GM23248 (cell line): Measurements from ENCODE around the gene FRMPD3. TPM values are rescaled to one million over a fixed set of nuclear protein-coding genes. Genes with fewer than 3 reads are reported as not detected.

ENCODE experiments used
- DNase-seq: peaks from one replicate; pipeline ENCODE4 v3.0.0-alpha.2; 2015
- H2AFZ ChIP-seq: fragments of 200-600 bp; sonication (generic); 2 replicates; pipeline ENCODE4 v1.6.1; 2016; ENCODE audit warnings: antibody characterized with exemption
- H3F3A ChIP-seq: fragments of 200-600 bp; sonication (generic); 2 replicates; pipeline ENCODE4 v1.6.1; 2016; ENCODE audit warnings: mild to moderate bottlenecking, antibody characterized with exemption, mixed run types; ENCODE audit not compliant: insufficient read depth
- H3K27ac ChIP-seq: fragments of 200-600 bp; sonication (generic); 2 replicates; pipeline ENCODE4 v1.5.1; 2016; ENCODE audit warnings: mild to moderate bottlenecking
- H3K27me3 ChIP-seq: fragments of 200-600 bp; sonication (generic); replicated peaks from 2 replicates; pipeline ENCODE4 v1.6.1; 2016; ENCODE audit warnings: mild to moderate bottlenecking; ENCODE audit not compliant: insufficient read depth
- H3K36me3 ChIP-seq: fragments of 200-600 bp; sonication (generic); 2 replicates; pipeline ENCODE4 v1.6.1; 2016; ENCODE audit warnings: low read depth, mild to moderate bottlenecking
- H3K4me1 ChIP-seq: fragments of 200-600 bp; sonication (generic); 2 replicates; pipeline ENCODE4 v1.6.1; 2016; ENCODE audit warnings: mild to moderate bottlenecking; ENCODE audit not compliant: insufficient read depth
- H3K4me2 ChIP-seq: fragments of 200-600 bp; sonication (generic); one replicate; pipeline ENCODE4 v1.6.1; 2016; ENCODE audit warnings: mild to moderate bottlenecking; ENCODE audit not compliant: unreplicated experiment
- H3K4me3 ChIP-seq: fragments of 200-600 bp; sonication (generic); 2 replicates; pipeline ENCODE4 v1.5.1; 2016; ENCODE audit warnings: mild to moderate bottlenecking
- H3K79me2 ChIP-seq: fragments of 200-600 bp; sonication (generic); 2 replicates; pipeline ENCODE4 v1.6.1; 2016; ENCODE audit warnings: mild to moderate bottlenecking; ENCODE audit not compliant: insufficient read depth
- H3K9ac ChIP-seq: fragments of 200-600 bp; sonication (generic); 2 replicates; pipeline ENCODE4 v1.6.1; 2016; ENCODE audit warnings: mild to moderate bottlenecking
- H3K9me2 ChIP-seq: fragments of 200-600 bp; sonication (generic); 2 replicates; pipeline ENCODE4 v1.6.1; 2016; ENCODE audit warnings: mixed run types, mild to moderate bottlenecking, moderate library complexity; ENCODE audit not compliant: insufficient read depth
- H3K9me3 ChIP-seq: fragments of 200-600 bp; sonication (generic); one replicate; pipeline ENCODE4 v1.6.1; 2017; ENCODE audit warnings: low read depth
- H4K20me1 ChIP-seq: fragments of 200-600 bp; sonication (generic); 2 replicates; pipeline ENCODE4 v1.6.0; 2016; ENCODE audit not compliant: insufficient read depth
- EZH2 ChIP-seq: fragments of 200-600 bp; sonication (generic); IDR thresholded peaks from 2 replicates; pipeline ENCODE4 v1.6.1; 2018; ENCODE audit warnings: antibody characterized with exemption, mild to moderate bottlenecking; ENCODE audit not compliant: insufficient read depth, poor library complexity, severe bottlenecking
- EZH2phosphoT487 ChIP-seq: fragments of 200-600 bp; sonication (generic); IDR thresholded peaks from 2 replicates; pipeline ENCODE4 v1.6.1; 2018; ENCODE audit warnings: antibody characterized with exemption, moderate library complexity, mild to moderate bottlenecking, low read depth; ENCODE audit not compliant: insufficient read depth
- WGBS, 2 experiments: methylation state at CpG; one replicate each; pipeline ENCODE4 v1.1.6; 2015 to 2017; ENCODE audit warnings: low lambda C conversion rate in 2 of 2, low coverage in 1 of 2; ENCODE audit errors: missing lambda C conversion rate in 2 of 2; 5-methylcytosine and 5-hydroxymethylcytosine counted together
- in situ Hi-C: fragments of 300-500 bp; cut with MboI; formaldehyde crosslinking; loops from 2 replicates; pipeline ENCODE4 v1.15.0; 2020
- polyA plus RNA-seq: library from polyadenylated mRNA; unstranded; fragments of >200 nt; fragmentation: Nextera tagmentation; extraction: Ambion mirVana; gene quantifications from 2 replicates; pipeline ENCODE4 v1.2.1, GENCODE V29; 2016
- total RNA-seq: library from RNA; depleted of rRNA; stranded (reverse); fragments of >200 nt; shearing (Covaris generic); gene quantifications from 2 replicates; pipeline ENCODE4 v1.2.3, GENCODE V29; 2014

FRMPD3 gene
- total and polyA plus RNA-seq, 2 experiments from 2014 or later = not detected

- Histone ChIP-seq H3K4me2 (no peak overlapping the region), H3F3A (no peaks in the 10 kb centered on the region), H3K27ac (no peak overlapping the region), H3K79me2 (no peaks in the 10 kb centered on the region), H3K9ac (no peak overlapping the region), H2AFZ (no peak overlapping the region), H3K9me3 (no peaks in the 10 kb centered on the region), H3K36me3 (no peaks in the 10 kb centered on the region), H4K20me1 (no peaks in the 10 kb centered on the region), H3K27me3 (peaks cover 9% of the 10 kb centered on the region), H3K4me1 (no peaks in the 10 kb centered on the region), H3K4me3 (no peak overlapping the region), H3K9me2 (no peaks in the 10 kb centered on the region)
- no peak for TF ChIP-seq EZH2phosphoT487
- TF ChIP-seq EZH2 = no peak
- 14% methylated on average over 1 of the region's 1 CpG; no CpG with 5 or more reads in 1 of the 2 experiments for WGBS, 2 experiments
- no peak for DNase-seq
- in situ Hi-C loops = loop anchor here (25.0 kb wide), 1 partner anchor 408 kb away; no protein-coding TSS in a partner anchor
Observed at GRCh38 chrX:107445631-107446030, 3.8 kb upstream of the FRMPD3 start.

GRCh38 chrX:107447642-107448041 lies 1.8 kb upstream of the FRMPD3 start:
- no peaks in the 10 kb centered on the region for H3K9me2 ChIP-seq
- H3K79me2 ChIP-seq = no peaks in the 10 kb centered on the region
- no peak for TF ChIP-seq EZH2
- TF ChIP-seq EZH2phosphoT487 = no peak
- no peaks in the 10 kb centered on the region for H3K4me1 ChIP-seq
- peak; percentile 5 for DNase-seq
- H3K27ac ChIP-seq = no peak overlapping the region
- H3K27me3 ChIP-seq = peaks cover 18% of the 10 kb centered on the region
- no peak overlapping the region for H2AFZ ChIP-seq
- no peak overlapping the region for H3K4me3 ChIP-seq
- H3K4me2 ChIP-seq = no peak overlapping the region
- no peaks in the 10 kb centered on the region for H3F3A ChIP-seq
- in situ Hi-C loops = loop anchor here (25.0 kb wide), 1 partner anchor 410 kb away; no protein-coding TSS in a partner anchor
- no peak overlapping the region for H3K9ac ChIP-seq
- no peaks in the 10 kb centered on the region for H3K36me3 ChIP-seq
- H4K20me1 ChIP-seq = no peaks in the 10 kb centered on the region
- no peaks in the 10 kb centered on the region for H3K9me3 ChIP-seq

- H3K4me2 ChIP-seq = no peak overlapping the region
Observed at GRCh38 chrX:107448625-107448997, 841 bp upstream of the FRMPD3 start.

GRCh38 chrX:107450823-107451509 lies 1.5 kb downstream of the FRMPD3 start:
- in situ Hi-C loops = no loop called here
- H3K27ac ChIP-seq = no peak overlapping the region
- no peaks in the 10 kb centered on the region for H3K36me3 ChIP-seq
- no peak overlapping the region for H3K4me2 ChIP-seq
- no peaks in the 10 kb centered on the region for H4K20me1 ChIP-seq
- DNase-seq = peak; percentile 31
- 8 to 11% methylated on average over 15 to 17 of the region's 19 CpGs for WGBS, 2 experiments
- no peak overlapping the region for H3K4me3 ChIP-seq
- no peaks in the 10 kb centered on the region for H3F3A ChIP-seq
- no peak overlapping the region for H3K9ac ChIP-seq
- H2AFZ ChIP-seq = no peak overlapping the region
- H3K9me3 ChIP-seq = no peaks in the 10 kb centered on the region
- no peaks in the 10 kb centered on the region for H3K4me1 ChIP-seq
- H3K79me2 ChIP-seq = no peaks in the 10 kb centered on the region
- H3K27me3 ChIP-seq = peaks cover 18% of the 10 kb centered on the region
- TF ChIP-seq EZH2 (no peak), EZH2phosphoT487 (no peak)
- H3K9me2 ChIP-seq = no peaks in the 10 kb centered on the region

More at GRCh38 chrX:107448625-107448997, 841 bp upstream of the FRMPD3 start:
- no peak overlapping the region for H3K4me3 ChIP-seq
- in situ Hi-C loops = loop anchor here (25.0 kb wide), 1 partner anchor 411 kb away; no protein-coding TSS in a partner anchor
- no peak for DNase-seq
- no peak overlapping the region for H2AFZ ChIP-seq
- no peaks in the 10 kb centered on the region for H3K79me2 ChIP-seq
- TF ChIP-seq EZH2phosphoT487 (no peak), EZH2 (no peak)
- WGBS, 2 experiments = 69 to 77% methylated on average over 6 of the region's 6 CpGs
- no peaks in the 10 kb centered on the region for H3K4me1 ChIP-seq
- H3K9me3 ChIP-seq = no peaks in the 10 kb centered on the region
- no peak overlapping the region for H3K27ac ChIP-seq
- no peaks in the 10 kb centered on the region for H3K9me2 ChIP-seq
- no peak overlapping the region for H3K9ac ChIP-seq
- no peaks in the 10 kb centered on the region for H3K36me3 ChIP-seq
- no peaks in the 10 kb centered on the region for H4K20me1 ChIP-seq
- H3K27me3 ChIP-seq = peaks cover 18% of the 10 kb centered on the region
- no peaks in the 10 kb centered on the region for H3F3A ChIP-seq
